Lower lobe of right lung (tissue), 2 donors: ENCODE data around the gene TNNT1. TPM values are rescaled to one million over a fixed set of nuclear protein-coding genes. Genes with fewer than 3 reads are reported as not detected.

Experiments
- ATAC-seq, 2 donors: fragments of 200-7000 bp; cut with Tn5 transposase; one replicate each; pipeline ENCODE4 v1.9.1; 2020 to 2022; ENCODE audit warnings: mild to moderate bottlenecking in 2 of 2, moderate library complexity in 2 of 2
- DNase-seq: peaks from one replicate; pipeline ENCODE4 v3.0.0-alpha.2; 2020
- H3K27ac ChIP-seq: fragments of 200-600 bp; one replicate; pipeline ENCODE4 v1.8.0; 2022
- H3K27me3 ChIP-seq: fragments of 200-600 bp; one replicate; pipeline ENCODE4 v1.8.0; 2022; ENCODE audit warnings: low read depth
- H3K36me3 ChIP-seq: fragments of 200-600 bp; one replicate; pipeline ENCODE4 v1.8.0; 2022; ENCODE audit warnings: mild to moderate bottlenecking
- H3K4me1 ChIP-seq: fragments of 200-600 bp; one replicate; pipeline ENCODE4 v1.8.0; 2022
- H3K4me3 ChIP-seq: fragments of 200-600 bp; one replicate; pipeline ENCODE4 v1.8.0; 2022; ENCODE audit warnings: mild to moderate bottlenecking
- H3K9me3 ChIP-seq: fragments of 200-600 bp; one replicate; pipeline ENCODE4 v1.8.0; 2022
- intact Hi-C: fragments of 100-400 bp; cut with DNase I; formaldehyde crosslinking; loops from one replicate; pipeline ENCODE4 v1.11.0; 2022
- total RNA-seq: library from RNA; stranded (reverse); fragmentation: NEBNext Ultra II Directional; extraction: Animal tissue kit (Norgen Biotek cat#: 25700); gene quantifications from one replicate; pipeline ENCODE4 v1.2.1, GENCODE V29; 2021
- TF ChIP-seq, protein P1 (sequence below): fragments of 200-600 bp; IDR thresholded peaks from one replicate; pipeline ENCODE4 v1.8.0; 2022; ENCODE audit warnings: antibody characterized with exemption, mild to moderate bottlenecking
- donor health status: DM: no; HTN: yes; CAD: no; lungs with severe emphysema.

The TNNT1 gene
- total RNA-seq, 1 donor from 2014 or later, result not detected

GRCh38 chr19:55165952-55166529, 17.0 kb upstream of the TNNT1 start:
- Histone ChIP-seq H3K9me3 (no peaks in the 10 kb centered on the region), H3K36me3 (no peaks in the 10 kb centered on the region), H3K4me1 (peaks cover 7% of the 10 kb centered on the region), H3K27ac (peak overlapping the region; percentile 36), H3K27me3 (peaks cover 80% of the 10 kb centered on the region), H3K4me3 (peak overlapping the region; percentile 51)
- DNase-seq, result no peak
- ATAC-seq, result peak; percentile 77 to 79
- intact Hi-C loops, result no loop called here
- TF ChIP-seq, protein P1, sequence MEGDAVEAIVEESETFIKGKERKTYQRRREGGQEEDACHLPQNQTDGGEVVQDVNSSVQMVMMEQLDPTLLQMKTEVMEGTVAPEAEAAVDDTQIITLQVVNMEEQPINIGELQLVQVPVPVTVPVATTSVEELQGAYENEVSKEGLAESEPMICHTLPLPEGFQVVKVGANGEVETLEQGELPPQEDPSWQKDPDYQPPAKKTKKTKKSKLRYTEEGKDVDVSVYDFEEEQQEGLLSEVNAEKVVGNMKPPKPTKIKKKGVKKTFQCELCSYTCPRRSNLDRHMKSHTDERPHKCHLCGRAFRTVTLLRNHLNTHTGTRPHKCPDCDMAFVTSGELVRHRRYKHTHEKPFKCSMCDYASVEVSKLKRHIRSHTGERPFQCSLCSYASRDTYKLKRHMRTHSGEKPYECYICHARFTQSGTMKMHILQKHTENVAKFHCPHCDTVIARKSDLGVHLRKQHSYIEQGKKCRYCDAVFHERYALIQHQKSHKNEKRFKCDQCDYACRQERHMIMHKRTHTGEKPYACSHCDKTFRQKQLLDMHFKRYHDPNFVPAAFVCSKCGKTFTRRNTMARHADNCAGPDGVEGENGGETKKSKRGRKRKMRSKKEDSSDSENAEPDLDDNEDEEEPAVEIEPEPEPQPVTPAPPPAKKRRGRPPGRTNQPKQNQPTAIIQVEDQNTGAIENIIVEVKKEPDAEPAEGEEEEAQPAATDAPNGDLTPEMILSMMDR, result peak; percentile 35

DNA sequence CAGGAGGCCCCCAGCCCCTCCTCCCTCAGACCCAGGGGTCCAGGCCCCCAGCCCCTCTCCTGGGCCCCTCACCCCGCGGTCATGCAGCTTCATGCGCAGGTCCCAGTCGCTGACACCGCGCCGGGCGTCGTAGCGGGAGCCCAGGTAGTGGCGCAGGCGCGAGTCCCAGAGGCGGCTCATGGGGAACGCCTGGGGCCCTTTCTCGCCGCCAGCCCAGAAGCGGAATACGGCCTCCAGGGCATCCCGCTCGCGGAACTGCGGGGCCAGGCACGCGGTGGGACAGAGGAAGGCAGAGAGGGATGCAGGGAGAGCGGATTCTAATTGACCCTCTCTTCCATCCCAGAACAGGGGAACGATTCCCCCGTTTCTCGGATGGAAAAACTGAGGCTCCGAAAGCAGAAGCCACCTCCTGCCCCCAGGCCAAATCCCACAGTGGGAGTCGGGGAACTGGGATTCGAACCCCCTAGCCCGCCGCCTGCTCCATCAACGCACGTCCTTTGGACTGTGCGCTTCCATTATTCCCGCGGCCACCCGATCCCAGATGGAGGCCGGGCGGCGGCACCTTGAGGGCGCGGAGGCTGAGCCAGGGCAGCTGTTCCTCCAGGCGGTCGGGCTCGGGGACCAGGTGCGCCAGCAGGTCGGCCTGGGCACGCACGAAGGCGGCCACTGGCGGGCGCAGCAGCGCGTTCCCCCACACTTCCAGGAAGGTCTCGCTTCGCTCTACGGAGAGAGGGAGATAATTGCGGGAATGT, 12.7 kb upstream of the TNNT1 start:
- Histone ChIP-seq H3K27me3 (peaks cover 73% of the 10 kb centered on the region), H3K36me3 (no peaks in the 10 kb centered on the region), H3K4me3 (no peak overlapping the region), H3K4me1 (peaks cover under 1% of the 10 kb centered on the region), H3K27ac (no peak overlapping the region), H3K9me3 (no peaks in the 10 kb centered on the region)
- no peak for ATAC-seq
- no peak for DNase-seq
- intact Hi-C loops, result no loop called here
- TF ChIP-seq, protein P1, result no peak

DNA sequence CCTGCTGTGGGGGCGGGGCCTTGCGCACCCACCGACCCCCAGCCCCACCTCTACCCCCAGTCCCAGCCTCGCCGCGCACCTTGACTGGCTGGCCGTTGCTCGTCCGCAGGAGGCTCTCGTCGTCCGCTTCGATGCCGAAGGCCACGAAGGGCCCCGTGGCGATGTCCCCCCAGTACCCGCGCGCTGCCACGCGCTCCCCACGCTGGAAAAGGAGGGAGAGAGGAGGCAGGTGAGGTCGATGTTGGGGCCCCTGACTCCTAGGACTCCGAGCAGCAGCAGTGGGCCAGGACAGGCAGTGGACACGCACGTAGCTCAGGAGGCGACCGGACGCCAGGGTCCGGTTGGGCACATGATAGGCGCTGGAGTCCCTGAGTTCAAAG, 12.0 kb upstream of the TNNT1 start:
- peaks cover 73% of the 10 kb centered on the region for H3K27me3 ChIP-seq
- intact Hi-C loops, result no loop called here
- H3K27ac ChIP-seq, result no peak overlapping the region
- DNase-seq, result no peak
- TF ChIP-seq, protein P1, result no peak
- ATAC-seq, result no peak
- H3K4me3 ChIP-seq, result no peak overlapping the region
- no peaks in the 10 kb centered on the region for H3K36me3 ChIP-seq
- no peaks in the 10 kb centered on the region for H3K9me3 ChIP-seq
- peaks cover 8% of the 10 kb centered on the region for H3K4me1 ChIP-seq

DNA sequence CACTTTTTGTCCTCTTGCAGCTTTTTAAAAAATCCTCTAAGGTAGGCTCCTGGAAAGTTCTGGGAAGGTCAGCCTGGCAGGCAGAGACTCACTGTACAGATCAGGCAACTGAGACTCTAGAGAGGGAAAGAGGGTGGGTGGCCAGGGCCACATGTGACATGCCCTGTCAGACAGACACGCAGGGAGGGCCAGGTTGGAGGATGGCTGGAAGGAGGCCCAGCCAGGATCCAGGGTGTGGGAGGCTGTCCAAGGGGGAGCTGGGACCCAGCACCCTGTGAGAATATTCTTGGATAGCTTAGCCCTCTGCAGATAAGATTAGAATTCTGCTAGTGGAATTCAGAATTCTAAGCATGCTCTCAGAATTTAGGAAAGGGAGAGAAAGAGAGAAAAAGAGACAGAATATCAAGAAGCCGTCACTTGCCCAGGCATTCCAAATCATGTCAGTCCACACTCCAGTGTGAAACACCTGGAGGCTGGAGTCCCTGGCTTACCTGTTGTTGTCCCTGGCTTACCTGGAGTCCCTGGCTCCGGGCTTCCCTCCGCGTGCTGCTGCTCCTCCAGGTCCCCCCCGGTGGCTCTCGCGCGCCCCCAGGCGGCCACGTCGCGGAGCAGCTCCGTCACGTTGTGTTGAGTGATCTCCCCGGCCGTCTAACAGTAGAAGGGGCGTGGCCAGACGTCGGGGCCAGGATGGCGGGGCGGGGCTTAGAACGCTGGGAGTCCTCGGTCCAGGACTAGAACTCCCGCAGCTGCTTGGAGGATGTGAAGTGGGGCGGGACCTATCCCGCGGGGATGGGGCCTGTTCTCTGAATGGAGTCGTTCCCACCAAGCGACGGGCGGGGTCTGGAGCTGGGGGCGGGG, 11.4 kb upstream of the TNNT1 start:
- intact Hi-C loops, result no loop called here
- ATAC-seq, result peak; percentile 94 to 95
- TF ChIP-seq, protein P1, result peak; percentile 85
- H3K4me1 ChIP-seq, result peaks cover 9% of the 10 kb centered on the region
- H3K27me3 ChIP-seq, result peaks cover 73% of the 10 kb centered on the region
- no peak overlapping the region for H3K4me3 ChIP-seq
- no peak overlapping the region for H3K27ac ChIP-seq
- no peaks in the 10 kb centered on the region for H3K9me3 ChIP-seq
- no peaks in the 10 kb centered on the region for H3K36me3 ChIP-seq
- DNase-seq, result peak; percentile 94

DNA sequence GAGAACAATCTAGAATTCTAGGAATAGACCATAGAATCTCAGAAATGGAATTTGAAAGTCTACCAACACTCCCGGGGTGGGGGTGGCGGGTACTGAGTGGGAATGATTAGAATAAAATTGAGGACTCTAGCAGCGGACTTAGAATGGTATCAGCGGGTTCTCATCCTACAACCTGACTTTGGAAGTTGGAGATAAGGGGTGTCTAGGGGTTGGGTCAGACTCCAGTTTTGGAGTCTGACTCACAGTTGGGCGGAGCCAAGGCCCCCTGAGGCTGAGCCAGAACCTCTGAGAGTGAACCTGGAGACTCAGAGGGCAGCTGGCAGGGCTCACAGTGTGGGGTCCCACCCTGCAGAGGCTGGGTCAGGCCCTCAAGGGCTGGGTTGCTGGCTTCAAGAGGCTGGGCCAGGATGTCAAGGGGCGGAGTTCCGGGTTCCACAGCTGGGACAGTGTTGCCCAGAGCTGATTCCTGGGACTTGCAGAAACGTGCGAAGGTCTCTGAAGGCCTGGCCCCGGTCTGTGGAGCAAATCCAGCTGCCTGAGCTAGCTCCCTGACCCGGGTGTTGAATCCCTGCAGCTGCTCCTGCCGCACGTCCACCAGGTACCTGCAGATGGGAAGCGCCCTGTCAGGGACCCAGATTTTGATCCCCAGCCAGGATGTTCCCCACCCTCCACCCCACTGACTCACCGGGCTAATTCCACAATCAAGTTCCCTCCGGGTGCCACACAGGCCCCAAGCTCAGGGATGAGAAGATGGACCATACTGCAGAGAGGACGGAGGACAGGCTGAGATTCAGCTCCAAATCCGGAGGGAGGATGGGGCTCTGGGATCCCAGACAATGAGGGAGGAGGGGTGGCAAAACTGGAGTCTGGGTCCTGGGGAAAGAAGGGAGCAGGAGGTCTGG, 10.1 kb upstream of the TNNT1 start:
- Histone ChIP-seq H3K36me3 (no peaks in the 10 kb centered on the region), H3K27me3 (peaks cover 73% of the 10 kb centered on the region), H3K4me1 (peaks cover 9% of the 10 kb centered on the region), H3K9me3 (no peaks in the 10 kb centered on the region), H3K27ac (no peak overlapping the region), H3K4me3 (no peak overlapping the region)
- TF ChIP-seq, protein P1, result no peak
- intact Hi-C loops, result no loop called here
- ATAC-seq (no peak), DNase-seq (no peak)
